RPMI7951 (cell line): Measurements from ENCODE around the gene TMPRSS13. TPM values are rescaled to one million over a fixed set of nuclear protein-coding genes. Genes with fewer than 3 reads are reported as not detected.

ENCODE experiments used
- DNase-seq: peaks from one replicate; pipeline ENCODE4 v3.0.0-alpha.2; 2012; ENCODE audit warnings: low read depth
- total RNA-seq: library from RNA; depleted of rRNA; stranded (reverse); fragments of >200 nt; shearing (Covaris generic); gene quantifications from 2 replicates; pipeline ENCODE4 v1.2.3, GENCODE V29; 2014

TMPRSS13 gene
- total RNA-seq, 1 experiment from 2014 or later = not detected

DNA sequence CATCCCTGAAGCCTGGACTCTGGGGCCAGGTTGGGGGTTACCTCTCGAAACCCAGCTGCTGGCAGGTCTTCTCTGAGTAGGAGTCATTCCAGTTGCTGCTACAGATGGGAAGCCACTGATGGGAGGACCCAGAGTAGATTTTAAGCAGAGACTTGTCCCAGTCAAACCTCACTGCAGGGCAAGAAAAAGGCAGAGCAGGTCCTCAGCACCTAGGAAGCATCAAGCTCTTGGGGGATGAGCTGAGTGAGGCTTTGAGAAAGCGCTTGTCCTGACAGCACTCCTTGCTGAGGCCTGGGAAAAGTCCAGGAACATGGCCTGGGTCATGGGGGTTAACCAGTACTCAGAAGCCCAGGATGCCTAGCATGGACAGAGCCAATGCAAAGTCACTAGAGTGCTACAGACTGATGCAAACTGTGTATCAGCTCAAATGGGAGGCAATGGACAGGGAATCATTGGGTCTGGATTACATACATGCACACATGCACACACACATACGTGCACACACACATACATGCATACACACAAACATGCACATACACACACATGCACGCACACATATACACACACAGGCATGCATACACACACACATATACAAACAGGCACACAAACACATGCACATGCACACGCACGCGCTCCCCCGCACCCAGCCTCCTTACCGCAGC, 15.3 kb downstream of the TMPRSS13 start:
- DNase-seq = no peak

DNA sequence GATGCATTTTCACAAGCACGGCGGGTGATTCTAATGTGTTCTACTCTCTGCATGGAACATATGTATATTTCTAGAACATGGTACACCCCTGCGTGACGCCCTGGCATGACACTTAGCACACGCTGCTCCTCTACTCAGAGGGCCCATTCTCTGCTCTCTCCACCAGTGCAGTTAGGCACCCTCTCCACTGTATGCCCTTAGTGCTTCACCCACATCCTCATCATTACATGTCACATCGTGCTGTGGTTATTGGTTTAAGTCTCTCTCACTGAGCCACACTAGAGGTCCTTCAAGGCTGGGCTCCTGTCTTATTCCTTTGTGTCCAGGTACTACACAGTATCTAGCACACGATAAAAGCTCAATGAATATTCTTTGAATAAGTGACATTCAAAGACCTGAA, 16.7 kb downstream of the TMPRSS13 start:
- no peak for DNase-seq

- DNase-seq = no peak
These were observed 17.5 kb downstream of the TMPRSS13 start for GRCh38 chr11:117911694-117912093.

- no peak for DNase-seq
These were observed 18.1 kb downstream of the TMPRSS13 start for GRCh38 chr11:117910941-117911655.

DNA sequence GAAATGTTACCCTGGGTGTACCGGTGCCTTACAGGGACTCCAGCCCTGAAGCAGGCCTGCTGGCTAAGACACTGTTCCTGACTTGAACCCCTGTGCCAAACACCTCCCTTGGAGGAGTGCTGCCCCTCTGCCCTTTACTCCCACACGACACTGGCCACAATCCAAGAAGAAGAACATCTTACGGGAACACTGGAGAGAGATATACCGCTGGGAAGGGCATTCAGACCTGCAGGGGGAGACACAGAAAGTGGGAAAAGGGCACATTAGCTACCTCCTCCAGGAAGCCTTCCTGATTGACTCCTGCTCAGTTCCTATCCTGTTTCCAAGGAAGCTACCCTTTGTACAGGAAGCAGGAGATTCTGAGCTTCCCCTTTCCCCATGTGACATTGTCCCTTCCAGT, 18.7 kb downstream of the TMPRSS13 start:
- no peak for DNase-seq

DNA sequence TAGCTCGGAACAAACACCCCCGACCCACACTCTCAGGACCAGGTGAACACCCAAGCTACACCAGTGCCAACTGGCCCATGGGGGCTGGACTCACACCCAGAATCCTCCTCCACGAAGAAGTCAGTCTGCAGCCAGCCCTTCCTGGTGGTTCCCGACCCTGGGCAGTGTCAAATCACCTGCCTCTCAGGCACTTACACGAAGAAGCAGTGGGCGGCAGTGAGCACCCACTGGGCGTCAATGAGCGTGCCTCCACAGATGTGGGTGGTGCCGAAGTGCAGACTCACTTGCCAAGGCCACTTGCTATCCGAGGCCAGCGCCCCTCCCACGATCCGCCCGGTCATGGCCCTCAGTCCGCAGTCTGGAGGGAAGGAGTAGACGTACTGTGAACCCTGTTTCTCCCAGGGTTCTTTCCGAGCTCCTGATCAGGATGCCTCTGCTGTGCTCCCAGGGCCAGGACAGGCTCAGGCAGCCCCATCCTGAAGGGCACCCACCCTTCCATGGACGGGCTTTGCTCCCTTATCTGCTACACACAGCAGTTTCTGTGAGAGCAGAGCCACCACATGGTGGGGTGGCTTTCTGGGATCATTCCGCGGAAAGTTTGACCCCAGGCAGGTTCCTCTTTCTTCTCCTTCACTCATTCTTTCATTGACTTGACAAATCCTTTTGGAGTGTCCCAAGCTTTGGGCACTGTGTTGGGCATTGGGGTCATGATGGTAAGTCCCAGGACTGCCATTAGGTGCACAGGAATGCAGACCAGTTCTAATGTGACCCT, 19.4 kb downstream of the TMPRSS13 start:
- DNase-seq = no peak

- DNase-seq = no peak
These were observed 20.1 kb downstream of the TMPRSS13 start for GRCh38 chr11:117908959-117909610.

- DNase-seq = no peak
These were observed 20.9 kb downstream of the TMPRSS13 start for GRCh38 chr11:117908109-117908895.

DNA sequence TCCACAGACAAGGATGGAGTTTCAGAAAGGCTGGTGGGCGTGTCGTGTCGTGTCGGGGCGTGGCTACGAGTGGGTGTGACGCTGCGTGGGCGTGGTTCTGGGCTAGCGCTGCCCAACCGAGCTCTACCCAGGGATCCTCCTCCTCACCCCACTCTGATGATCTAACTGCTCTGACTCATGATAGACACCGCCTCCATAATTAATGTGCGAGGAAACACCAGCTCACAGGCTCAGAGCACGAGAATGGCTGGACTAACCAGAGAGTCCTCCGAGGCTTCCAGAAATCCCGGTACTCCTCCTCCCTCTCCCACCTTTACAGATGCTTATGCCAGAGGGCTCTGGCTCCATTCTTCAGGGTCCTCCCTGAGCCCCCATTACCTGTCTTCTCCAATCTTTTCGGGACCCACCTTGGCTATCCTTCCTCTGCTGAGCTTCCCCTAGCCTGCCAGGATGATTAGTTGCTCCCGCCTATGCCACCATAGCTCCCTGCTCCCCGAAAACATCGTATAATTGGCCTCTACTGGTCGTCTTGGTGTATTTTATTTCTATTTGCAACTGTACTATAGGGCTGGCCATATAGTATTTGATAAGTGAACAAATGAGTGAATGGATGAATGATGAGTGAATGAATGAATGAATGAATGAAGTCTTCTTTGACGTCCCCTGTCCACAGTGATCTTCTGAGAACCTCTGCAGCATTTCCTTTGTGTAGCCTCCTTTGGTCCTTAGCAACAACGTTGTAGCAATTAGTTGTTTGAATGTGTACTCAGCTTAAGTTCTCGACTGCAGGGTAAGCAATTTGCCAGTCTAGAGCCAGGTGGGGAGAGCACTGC, 21.7 kb downstream of the TMPRSS13 start:
- DNase-seq = peak; percentile 92

GRCh38 chr11:117906710-117907109, 22.5 kb downstream of the TMPRSS13 start:
- no peak for DNase-seq

GRCh38 chr11:117906126-117906525, 23.1 kb downstream of the TMPRSS13 start:
- no peak for DNase-seq

DNA sequence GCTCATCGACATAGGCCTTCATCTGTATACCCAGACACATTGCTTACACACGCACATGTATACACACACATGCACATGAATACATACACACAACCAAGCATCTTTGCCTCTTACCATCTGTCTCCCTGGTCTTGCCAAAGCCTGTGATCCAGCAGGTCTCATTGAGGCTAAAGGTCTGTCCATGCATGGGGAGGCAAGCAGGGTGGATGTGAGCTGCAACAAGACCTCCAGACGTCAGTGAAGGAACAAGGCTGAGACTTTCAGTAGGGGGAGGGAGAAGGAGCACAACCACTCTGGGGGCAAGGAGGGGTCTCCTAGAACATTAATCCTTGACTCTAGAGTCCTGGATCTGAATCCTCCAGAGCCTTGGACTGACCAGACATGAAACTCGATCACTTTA, 23.7 kb downstream of the TMPRSS13 start:
- no peak for DNase-seq

- no peak for DNase-seq
These were observed 25.5 kb downstream of the TMPRSS13 start for GRCh38 chr11:117903505-117904382.

- DNase-seq = no peak
These were observed 27.0 kb downstream of the TMPRSS13 start for GRCh38 chr11:117902001-117902845.

GRCh38 chr11:117901601-117902000, 27.6 kb downstream of the TMPRSS13 start:
- DNase-seq = no peak

GRCh38 chr11:117900720-117901440, 28.3 kb downstream of the TMPRSS13 start:
- DNase-seq = no peak

DNA sequence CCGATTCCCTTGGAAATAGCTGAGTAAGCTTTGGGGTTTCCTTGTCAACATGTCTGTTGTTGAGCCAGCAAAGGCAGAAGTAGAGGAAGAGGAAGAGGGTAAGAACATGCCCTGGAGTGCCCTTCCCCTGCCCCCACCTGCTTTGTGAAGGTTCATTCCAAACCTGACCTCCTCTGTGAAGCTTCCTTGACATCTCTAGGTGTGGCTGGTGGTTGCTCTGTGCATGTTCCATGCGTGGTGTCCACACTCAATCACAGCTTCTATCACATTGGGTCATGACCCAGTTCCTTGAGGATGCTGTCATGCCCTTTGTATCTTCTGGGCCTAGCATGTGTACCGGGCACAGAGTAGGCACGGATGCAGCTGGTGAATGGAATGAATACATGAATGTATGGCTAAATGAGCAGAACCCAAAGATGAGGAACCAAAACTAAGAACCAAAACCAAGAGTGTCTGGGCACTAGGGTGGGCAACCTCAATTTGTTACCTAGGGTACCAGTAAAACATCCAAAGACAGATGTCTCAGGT, 29.0 kb downstream of the TMPRSS13 start:
- DNase-seq = no peak

GRCh38 chr11:117898059-117898458, 31.1 kb downstream of the TMPRSS13 start:
- DNase-seq = no peak
